Liver (tissue), 9 donors: ENCODE results near the gene FSD1L. TPM values are rescaled to one million over a fixed set of nuclear protein-coding genes. Genes with fewer than 3 reads are reported as not detected.

Experiments
- DNase-seq: peaks from one replicate; pipeline ENCODE4 v3.0.0-alpha.2; 2017; ENCODE audit warnings: low spot score
- H3K27ac ChIP-seq, 2 donors: one replicate each; pipeline ENCODE4 v1.7.0; 2013; ENCODE audit warnings: inconsistent platforms in 2 of 2, low read length in 2 of 2, control low read depth in 1 of 2, low read depth in 1 of 2, mild to moderate bottlenecking in 1 of 2
- H3K27me3 ChIP-seq, 4 donors: one replicate each; pipeline versions ENCODE4 v1.6.1 to v1.7.0; 2013; ENCODE audit warnings: low read length in 3 of 4, inconsistent platforms in 1 of 4, mild to moderate bottlenecking in 1 of 4, moderate library complexity in 1 of 4; ENCODE audit not compliant: control insufficient read depth in 4 of 4, insufficient read depth in 4 of 4
- H3K36me3 ChIP-seq, 4 donors: one replicate each; pipeline versions ENCODE4 v1.6.1 to v1.7.0; 2013; ENCODE audit warnings: low read length in 3 of 4, mild to moderate bottlenecking in 3 of 4, low read depth in 1 of 4, moderate library complexity in 1 of 4; ENCODE audit not compliant: control insufficient read depth in 4 of 4, insufficient read depth in 3 of 4
- H3K4me1 ChIP-seq, 4 donors: one replicate each; pipeline versions ENCODE4 v1.6.1 to v1.7.0; 2013; ENCODE audit warnings: low read length in 3 of 4, mild to moderate bottlenecking in 3 of 4, moderate library complexity in 1 of 4; ENCODE audit not compliant: control insufficient read depth in 4 of 4, insufficient read depth in 4 of 4
- H3K4me3 ChIP-seq, 3 donors: one replicate each; pipeline versions ENCODE4 v1.6.1 to v1.7.0; 2013; ENCODE audit warnings: low read length in 3 of 3, control low read depth in 1 of 3, low read depth in 1 of 3, mild to moderate bottlenecking in 1 of 3
- H3K9ac ChIP-seq, 2 donors: one replicate each; pipeline ENCODE4 v1.7.0; 2013; ENCODE audit warnings: low read length in 2 of 2, mild to moderate bottlenecking in 2 of 2, moderate library complexity in 2 of 2, control low read depth in 1 of 2, low read depth in 1 of 2
- H3K9me3 ChIP-seq, 4 donors: one replicate each; pipeline versions ENCODE4 v1.6.1 to v1.7.0; 2013; ENCODE audit warnings: low read length in 3 of 4; ENCODE audit not compliant: control insufficient read depth in 4 of 4
- ATF3 ChIP-seq: IDR thresholded peaks from 2 replicates; pipeline ENCODE4 v1.6.1; 2016; ENCODE audit warnings: antibody characterized with exemption
- CTCF ChIP-seq: fragments of 150-350 bp; IDR thresholded peaks from 2 replicates; pipeline ENCODE4 v1.5.1; 2017; ENCODE audit warnings: improper control_type of control experiment, low read depth, low read length; ENCODE audit not compliant: missing input control
- EGR1 ChIP-seq, 2 donors: IDR thresholded peaks; 2 replicates each; pipeline ENCODE4 v1.6.1; 2016 to 2018; ENCODE audit warnings: antibody characterized with exemption in 2 of 2, low read depth in 2 of 2
- FOXA2 ChIP-seq: IDR thresholded peaks from 2 replicates; pipeline ENCODE4 v1.6.1; 2016; ENCODE audit warnings: antibody characterized with exemption
- GABPA ChIP-seq, 2 donors: IDR thresholded peaks in 1 of 2; conservative IDR thresholded peaks in 1 of 2; 2 replicates each; pipeline ENCODE4 v1.6.1; 2016; ENCODE audit warnings: antibody characterized with exemption in 2 of 2, mild to moderate bottlenecking in 1 of 2, moderate library complexity in 1 of 2
- HNF4A ChIP-seq, 2 donors: conservative IDR thresholded peaks; 2 replicates each; pipeline ENCODE4 v1.6.1; 2016; ENCODE audit warnings: antibody characterized with exemption in 2 of 2, mild to moderate bottlenecking in 2 of 2
- HNF4G ChIP-seq: IDR thresholded peaks from 2 replicates; pipeline ENCODE4 v1.6.1; 2016; ENCODE audit warnings: antibody characterized with exemption
- JUND ChIP-seq, 2 donors: IDR thresholded peaks; 2 replicates each; pipeline ENCODE4 v1.6.1; 2016; ENCODE audit warnings: antibody characterized with exemption in 2 of 2
- MAX ChIP-seq: IDR thresholded peaks from 2 replicates; pipeline ENCODE4 v1.6.1; 2016; ENCODE audit warnings: antibody characterized with exemption
- NR2F2 ChIP-seq: IDR thresholded peaks from 2 replicates; pipeline ENCODE4 v1.6.1; 2016; ENCODE audit warnings: antibody characterized with exemption
- RAD21 ChIP-seq, 2 donors: IDR thresholded peaks; 2 replicates each; pipeline ENCODE4 v1.6.1; 2016; ENCODE audit warnings: antibody characterized with exemption in 2 of 2, mild to moderate bottlenecking in 2 of 2
- REST ChIP-seq: IDR thresholded peaks from 2 replicates; pipeline ENCODE4 v1.6.1; 2016; ENCODE audit warnings: antibody characterized with exemption, mild to moderate bottlenecking
- RXRA ChIP-seq, 2 donors: IDR thresholded peaks; 2 replicates each; pipeline ENCODE4 v1.6.1; 2017 to 2018; ENCODE audit warnings: antibody characterized with exemption in 2 of 2, mild to moderate bottlenecking in 1 of 2
- SP1 ChIP-seq: IDR thresholded peaks from 2 replicates; pipeline ENCODE4 v1.6.1; 2018; ENCODE audit warnings: antibody characterized with exemption, mild to moderate bottlenecking
- TAF1 ChIP-seq: conservative IDR thresholded peaks from 2 replicates; pipeline ENCODE4 v1.6.1; 2016; ENCODE audit warnings: antibody characterized with exemption, mild to moderate bottlenecking
- YY1 ChIP-seq: IDR thresholded peaks from 2 replicates; pipeline ENCODE4 v1.6.1; 2016; ENCODE audit warnings: antibody characterized with exemption, mild to moderate bottlenecking
- ZBTB33 ChIP-seq: IDR thresholded peaks from 2 replicates; pipeline ENCODE4 v1.6.1; 2016; ENCODE audit warnings: antibody characterized with exemption
- WGBS: extraction: QIAGEN DNeasy Blood & Tissue Kit; methylation state at CpG from one replicate; pipeline ENCODE4 v1.1.7; 2013; 5-methylcytosine and 5-hydroxymethylcytosine counted together
- polyA plus RNA-seq, 2 donors: library from polyadenylated mRNA; stranded (reverse) in 1 of 2; unstranded in 1 of 2; fragments of 200-250 nt in 1 of 2; fragments of >200 nt in 1 of 2; fragmentation: Nextera tagmentation in 1 of 2; extraction: Ambion mirVana in 1 of 2; gene quantifications; one replicate each; pipeline versions ENCODE4 v1.2.1 to v1.2.3, GENCODE V29; 2013 to 2015
- total RNA-seq, 2 donors: library from RNA; depleted of rRNA; stranded (reverse); fragments of >200 nt; gene quantifications; one replicate each; pipeline ENCODE4 v1.2.3, GENCODE V29; 2014
- donor health status: healthy.
- donor health status: healthy.
- donor health status: healthy.
- donor health status: healthy.
- donor health status: healthy.

Gene FSD1L
- total and polyA plus RNA-seq, 4 donors, result 0.38 to 3.6 (median 1.9) TPM

GRCh38 chr9:105432247-105432842, 15.5 kb upstream of the FSD1L start (continued):
- TF ChIP-seq ZBTB33, result no peak
- no peak for TF ChIP-seq GABPA (IDR thresholded peaks at IDR 0.05 in 1 of 2, conservative IDR thresholded peaks at IDR 0.05 in 1 of 2)
- TF ChIP-seq JUND (IDR thresholded peaks at IDR 0.05), result peak; percentile 30 to 59
- TF ChIP-seq ATF3, result no peak
- no peak for TF ChIP-seq FOXA2
- TF ChIP-seq RXRA (IDR thresholded peaks at IDR 0.05), result peak; percentile 45 to 68
- TF ChIP-seq RAD21 (IDR thresholded peaks at IDR 0.05), result peak in 1 of 2 donors; percentile 15

GRCh38 chr9:105435453-105435852, 12.4 kb upstream of the FSD1L start:
- no peak for TF ChIP-seq GABPA (IDR thresholded peaks at IDR 0.05 in 1 of 2, conservative IDR thresholded peaks at IDR 0.05 in 1 of 2)
- no peak for TF ChIP-seq MAX
- no peak for TF ChIP-seq REST
- no peak for TF ChIP-seq HNF4A (conservative IDR thresholded peaks at IDR 0.05)
- no peak for TF ChIP-seq FOXA2
- TF ChIP-seq ZBTB33, result no peak
- no peak for TF ChIP-seq CTCF
- TF ChIP-seq SP1, result no peak
- no peak for TF ChIP-seq RAD21 (IDR thresholded peaks at IDR 0.05)
- no peak for TF ChIP-seq ATF3
- no peak for TF ChIP-seq RXRA (IDR thresholded peaks at IDR 0.05)
- no peak for TF ChIP-seq EGR1 (IDR thresholded peaks at IDR 0.05; ENCODE audit: low read depth in 2 of 2)
- no peak for TF ChIP-seq NR2F2
- TF ChIP-seq YY1, result no peak
- no peak for TF ChIP-seq TAF1
- TF ChIP-seq HNF4G, result no peak
- Histone ChIP-seq H3K9ac (no peak overlapping the region), H3K27ac (no peak overlapping the region)

More at GRCh38 chr9:105435453-105435852, 12.4 kb upstream of the FSD1L start:
- Histone ChIP-seq H3K4me3 (no peak overlapping the region), H3K36me3 (no peaks in the 10 kb centered on the region), H3K4me1 (peaks cover 5 to 46% (median 30%) of the 10 kb centered on the region in 4 donors), H3K27me3 (no peaks in the 10 kb centered on the region), H3K9me3 (no peaks in the 10 kb centered on the region)
- 93% methylated on average over 3 of the region's 3 CpGs for WGBS
- DNase-seq, result no peak
